Measurements from ENCODE around the gene PRCP.

DNA sequence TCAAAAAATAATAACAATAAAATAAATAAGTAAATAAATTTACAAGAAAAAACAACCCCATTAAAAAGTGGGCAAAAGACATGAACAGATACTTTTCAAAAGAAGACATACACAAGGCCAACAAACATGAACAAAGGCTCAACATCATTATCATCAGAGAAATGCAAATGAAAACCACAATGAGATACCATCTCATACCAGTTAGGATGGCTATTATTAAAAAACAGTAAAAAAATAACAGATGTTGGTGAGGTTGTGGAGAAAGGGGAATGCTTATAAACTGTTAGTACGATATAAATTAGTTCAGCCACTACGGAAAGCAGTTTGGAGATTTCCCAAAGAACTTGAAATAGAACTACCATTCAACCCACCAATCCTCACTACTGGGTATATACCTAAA lies 44.6 kb downstream of the PRCP start:
- TF ChIP-seq, protein P1, sequence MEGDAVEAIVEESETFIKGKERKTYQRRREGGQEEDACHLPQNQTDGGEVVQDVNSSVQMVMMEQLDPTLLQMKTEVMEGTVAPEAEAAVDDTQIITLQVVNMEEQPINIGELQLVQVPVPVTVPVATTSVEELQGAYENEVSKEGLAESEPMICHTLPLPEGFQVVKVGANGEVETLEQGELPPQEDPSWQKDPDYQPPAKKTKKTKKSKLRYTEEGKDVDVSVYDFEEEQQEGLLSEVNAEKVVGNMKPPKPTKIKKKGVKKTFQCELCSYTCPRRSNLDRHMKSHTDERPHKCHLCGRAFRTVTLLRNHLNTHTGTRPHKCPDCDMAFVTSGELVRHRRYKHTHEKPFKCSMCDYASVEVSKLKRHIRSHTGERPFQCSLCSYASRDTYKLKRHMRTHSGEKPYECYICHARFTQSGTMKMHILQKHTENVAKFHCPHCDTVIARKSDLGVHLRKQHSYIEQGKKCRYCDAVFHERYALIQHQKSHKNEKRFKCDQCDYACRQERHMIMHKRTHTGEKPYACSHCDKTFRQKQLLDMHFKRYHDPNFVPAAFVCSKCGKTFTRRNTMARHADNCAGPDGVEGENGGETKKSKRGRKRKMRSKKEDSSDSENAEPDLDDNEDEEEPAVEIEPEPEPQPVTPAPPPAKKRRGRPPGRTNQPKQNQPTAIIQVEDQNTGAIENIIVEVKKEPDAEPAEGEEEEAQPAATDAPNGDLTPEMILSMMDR (IDR thresholded peaks at IDR 0.05) = no peak
- TF ChIP-seq EZH2 (IDR thresholded peaks at IDR 0.05; ENCODE audit: borderline replicate concordance, insufficient read depth, low read depth, low read length, poor library complexity, severe bottlenecking) = no peak

Measured in B cell (primary cell).